ENCODE measurements around the gene TNFAIP6.
"Not testable (repeated sequence)": the region's sequence is repeated elsewhere in the genome, so short reads cannot be mapped to it uniquely, and the experiment has no call there.

GRCh38 chr2:151344191-151344590, 13.2 kb upstream of the TNFAIP6 start:
- TF ChIP-seq POLR2AphosphoS5 (IDR thresholded peaks at IDR 0.05); SMC3 (conservative IDR thresholded peaks at IDR 0.05; ENCODE audit: poor library complexity); EP300 (conservative IDR thresholded peaks at IDR 0.05; ENCODE audit: poor library complexity, severe bottlenecking); MXI1 (conservative IDR thresholded peaks at IDR 0.05; ENCODE audit: poor library complexity, severe bottlenecking); TAF1 (IDR thresholded peaks at IDR 0.05; ENCODE audit: low read depth); EZH2 (IDR thresholded peaks at IDR 0.05; ENCODE audit: borderline replicate concordance, insufficient read depth, low read length, poor library complexity, severe bottlenecking); RAD21 (conservative IDR thresholded peaks at IDR 0.05): not testable (repeated sequence)
- TF ChIP-seq, protein P1, sequence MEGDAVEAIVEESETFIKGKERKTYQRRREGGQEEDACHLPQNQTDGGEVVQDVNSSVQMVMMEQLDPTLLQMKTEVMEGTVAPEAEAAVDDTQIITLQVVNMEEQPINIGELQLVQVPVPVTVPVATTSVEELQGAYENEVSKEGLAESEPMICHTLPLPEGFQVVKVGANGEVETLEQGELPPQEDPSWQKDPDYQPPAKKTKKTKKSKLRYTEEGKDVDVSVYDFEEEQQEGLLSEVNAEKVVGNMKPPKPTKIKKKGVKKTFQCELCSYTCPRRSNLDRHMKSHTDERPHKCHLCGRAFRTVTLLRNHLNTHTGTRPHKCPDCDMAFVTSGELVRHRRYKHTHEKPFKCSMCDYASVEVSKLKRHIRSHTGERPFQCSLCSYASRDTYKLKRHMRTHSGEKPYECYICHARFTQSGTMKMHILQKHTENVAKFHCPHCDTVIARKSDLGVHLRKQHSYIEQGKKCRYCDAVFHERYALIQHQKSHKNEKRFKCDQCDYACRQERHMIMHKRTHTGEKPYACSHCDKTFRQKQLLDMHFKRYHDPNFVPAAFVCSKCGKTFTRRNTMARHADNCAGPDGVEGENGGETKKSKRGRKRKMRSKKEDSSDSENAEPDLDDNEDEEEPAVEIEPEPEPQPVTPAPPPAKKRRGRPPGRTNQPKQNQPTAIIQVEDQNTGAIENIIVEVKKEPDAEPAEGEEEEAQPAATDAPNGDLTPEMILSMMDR (IDR thresholded peaks at IDR 0.05; ENCODE audit: poor library complexity, severe bottlenecking): not testable (repeated sequence)

Measured in neural cell (in vitro differentiated cells).